Tibial nerve (tissue), 3 donors: ENCODE results near the gene AUTS2.

Source experiments
- CTCF ChIP-seq, 5 experiments: fragments of 200-600 bp in 3 of 5; fragments of 450-650 bp in 2 of 5; sonication (generic) in 3 of 5; IDR thresholded peaks; one replicate each; pipeline ENCODE4 v1.5.1; 2016 to 2019; ENCODE audit warnings: antibody characterized with exemption in 5 of 5, mild to moderate bottlenecking in 3 of 5, moderate library complexity in 2 of 5
- POLR2A ChIP-seq, 2 donors: fragments of 450-650 bp; IDR thresholded peaks; one replicate each; pipeline ENCODE4 v1.6.1; 2017; ENCODE audit warnings: antibody characterized with exemption in 2 of 2, mild to moderate bottlenecking in 2 of 2, moderate library complexity in 2 of 2

DNA sequence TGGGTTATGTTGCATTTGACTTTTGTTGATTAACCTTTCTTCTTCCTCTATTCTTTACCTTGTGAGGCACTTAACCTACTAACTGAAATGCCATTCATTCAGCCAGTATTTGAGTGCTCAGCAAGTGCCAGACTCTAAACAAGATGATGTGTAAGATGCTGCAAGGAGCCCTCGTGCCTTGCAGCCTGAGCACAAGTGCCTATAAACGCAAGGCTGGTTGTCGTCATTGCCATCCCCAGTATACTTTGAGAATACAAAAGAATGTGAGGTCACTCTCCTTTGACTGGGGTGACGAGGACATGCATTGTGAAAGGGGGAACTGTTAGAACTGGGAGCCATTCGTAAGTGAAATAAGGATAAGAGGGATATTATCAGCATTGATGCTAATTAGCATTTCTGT lies 103.0 kb downstream of the AUTS2 start:
- no peak for TF ChIP-seq CTCF (IDR thresholded peaks at IDR 0.05)
- no peak for TF ChIP-seq POLR2A (IDR thresholded peaks at IDR 0.05)
